Measurements from ENCODE around the gene WDR33. TPM values are rescaled to one million over a fixed set of nuclear protein-coding genes. Genes with fewer than 3 reads are reported as not detected.

WDR33 gene
- total and polyA plus RNA-seq, 2 of the 13 experiments (the other 11 are each of a cell fraction or from before 2014, with no cell fraction given), result 54.9 to 78.2 TPM

DNA sequence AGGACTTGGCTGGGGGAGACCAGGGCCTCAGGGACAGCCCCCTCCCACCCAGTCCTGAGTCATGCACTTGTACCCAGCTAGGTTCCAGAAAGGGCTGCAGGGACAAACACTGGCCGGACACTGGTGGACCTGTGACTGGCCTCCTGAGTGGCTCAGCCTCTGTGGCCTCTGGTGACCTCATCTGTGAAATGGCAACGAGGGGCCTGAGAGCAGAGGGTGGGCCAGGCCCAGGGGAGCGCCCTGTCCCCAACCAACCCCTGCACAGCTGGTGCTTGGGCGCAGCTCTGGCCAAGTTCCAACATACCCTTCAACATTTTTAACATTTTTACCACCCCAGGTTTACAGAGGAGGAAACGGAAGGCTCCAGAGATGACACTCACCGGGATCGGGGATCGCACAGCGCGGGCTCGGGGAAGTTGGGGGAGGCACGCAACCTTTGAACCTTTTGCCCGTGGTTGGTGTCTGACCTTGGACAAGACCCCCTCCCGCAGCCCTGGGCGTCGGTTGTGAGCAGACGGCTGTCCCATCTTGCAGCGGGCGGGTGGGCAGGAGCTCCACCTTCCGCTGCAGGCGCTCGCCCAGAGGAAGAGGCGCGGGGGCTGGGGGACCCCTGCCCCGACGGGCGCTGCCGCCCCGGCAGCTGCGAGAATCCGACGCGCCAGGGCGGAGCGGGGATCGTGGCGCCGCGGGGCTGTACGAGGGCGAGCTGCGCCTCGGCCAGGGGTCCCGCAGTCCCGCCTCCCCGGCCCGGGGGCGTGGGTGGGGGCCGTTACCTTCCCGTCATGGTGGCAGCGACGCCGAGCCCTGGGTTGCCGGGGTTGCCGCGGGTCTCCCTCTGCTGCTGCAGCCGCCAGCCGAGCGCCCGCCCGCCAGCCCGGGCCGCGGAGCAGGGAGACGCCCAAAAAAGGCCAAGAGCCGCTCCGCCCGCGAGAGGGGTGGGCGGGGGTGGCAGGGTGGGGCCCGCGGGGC is 136.4 kb downstream of the WDR33 start (continued):
- no peak for TF ChIP-seq HIC2 (CRISPR knock-in tag; IDR thresholded peaks at IDR 0.05; ENCODE audit: low read depth)
- no peak for TF ChIP-seq ZNF605 (CRISPR knock-in tag; IDR thresholded peaks at IDR 0.05)
- TF ChIP-seq, protein P1, sequence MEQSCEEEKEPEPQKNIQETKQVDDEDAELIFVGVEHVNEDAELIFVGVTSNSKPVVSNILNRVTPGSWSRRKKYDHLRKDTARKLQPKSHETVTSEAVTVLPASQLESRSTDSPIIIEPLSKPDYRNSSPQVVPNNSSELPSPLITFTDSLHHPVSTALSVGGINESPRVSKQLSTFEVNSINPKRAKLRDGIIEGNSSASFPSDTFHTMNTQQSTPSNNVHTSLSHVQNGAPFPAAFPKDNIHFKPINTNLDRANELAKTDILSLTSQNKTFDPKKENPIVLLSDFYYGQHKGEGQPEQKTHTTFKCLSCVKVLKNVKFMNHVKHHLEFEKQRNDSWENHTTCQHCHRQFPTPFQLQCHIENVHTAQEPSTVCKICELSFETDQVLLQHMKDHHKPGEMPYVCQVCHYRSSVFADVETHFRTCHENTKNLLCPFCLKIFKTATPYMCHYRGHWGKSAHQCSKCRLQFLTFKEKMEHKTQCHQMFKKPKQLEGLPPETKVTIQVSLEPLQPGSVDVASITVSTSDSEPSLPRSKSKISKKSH (CRISPR knock-in tag; IDR thresholded peaks at IDR 0.05; ENCODE audit: borderline replicate concordance), result no peak
- TF ChIP-seq MAF1 (CRISPR knock-in tag; IDR thresholded peaks at IDR 0.05; ENCODE audit: borderline replicate concordance), result no peak
- TF ChIP-seq, protein P2, sequence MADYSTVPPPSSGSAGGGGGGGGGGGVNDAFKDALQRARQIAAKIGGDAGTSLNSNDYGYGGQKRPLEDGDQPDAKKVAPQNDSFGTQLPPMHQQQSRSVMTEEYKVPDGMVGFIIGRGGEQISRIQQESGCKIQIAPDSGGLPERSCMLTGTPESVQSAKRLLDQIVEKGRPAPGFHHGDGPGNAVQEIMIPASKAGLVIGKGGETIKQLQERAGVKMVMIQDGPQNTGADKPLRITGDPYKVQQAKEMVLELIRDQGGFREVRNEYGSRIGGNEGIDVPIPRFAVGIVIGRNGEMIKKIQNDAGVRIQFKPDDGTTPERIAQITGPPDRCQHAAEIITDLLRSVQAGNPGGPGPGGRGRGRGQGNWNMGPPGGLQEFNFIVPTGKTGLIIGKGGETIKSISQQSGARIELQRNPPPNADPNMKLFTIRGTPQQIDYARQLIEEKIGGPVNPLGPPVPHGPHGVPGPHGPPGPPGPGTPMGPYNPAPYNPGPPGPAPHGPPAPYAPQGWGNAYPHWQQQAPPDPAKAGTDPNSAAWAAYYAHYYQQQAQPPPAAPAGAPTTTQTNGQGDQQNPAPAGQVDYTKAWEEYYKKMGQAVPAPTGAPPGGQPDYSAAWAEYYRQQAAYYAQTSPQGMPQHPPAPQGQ (CRISPR knock-in tag; IDR thresholded peaks at IDR 0.05; ENCODE audit: borderline replicate concordance), result no peak
- no peak for TF ChIP-seq SMAD3 (CRISPR knock-in tag; IDR thresholded peaks at IDR 0.05)
- no peak for TF ChIP-seq ZSCAN5A (CRISPR knock-in tag; IDR thresholded peaks at IDR 0.05; ENCODE audit: borderline replicate concordance)
- TF ChIP-seq SNRNP70 (IDR thresholded peaks at IDR 0.05; ENCODE audit: low read depth, low read length), result no peak
- TF ChIP-seq, protein P3, sequence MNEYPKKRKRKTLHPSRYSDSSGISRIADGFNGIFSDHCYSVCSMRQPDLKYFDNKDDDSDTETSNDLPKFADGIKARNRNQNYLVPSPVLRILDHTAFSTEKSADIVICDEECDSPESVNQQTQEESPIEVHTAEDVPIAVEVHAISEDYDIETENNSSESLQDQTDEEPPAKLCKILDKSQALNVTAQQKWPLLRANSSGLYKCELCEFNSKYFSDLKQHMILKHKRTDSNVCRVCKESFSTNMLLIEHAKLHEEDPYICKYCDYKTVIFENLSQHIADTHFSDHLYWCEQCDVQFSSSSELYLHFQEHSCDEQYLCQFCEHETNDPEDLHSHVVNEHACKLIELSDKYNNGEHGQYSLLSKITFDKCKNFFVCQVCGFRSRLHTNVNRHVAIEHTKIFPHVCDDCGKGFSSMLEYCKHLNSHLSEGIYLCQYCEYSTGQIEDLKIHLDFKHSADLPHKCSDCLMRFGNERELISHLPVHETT (CRISPR knock-in tag; conservative IDR thresholded peaks at IDR 0.05), result no peak
- TF ChIP-seq BRD4 (CRISPR knock-in tag; IDR thresholded peaks at IDR 0.05), result no peak
- peak; percentile 2; the same call in 1 of the 2 replicates for TF ChIP-seq MYC (CRISPR knock-in tag; IDR thresholded peaks at IDR 0.05; ENCODE audit: borderline replicate concordance)
- no peak for TF ChIP-seq ZNF512 (CRISPR knock-in tag; IDR thresholded peaks at IDR 0.05)
- TF ChIP-seq ZNF7 (CRISPR knock-in tag; IDR thresholded peaks at IDR 0.05), result no peak
- no peak for TF ChIP-seq CENPX (CRISPR knock-in tag; IDR thresholded peaks at IDR 0.05)
- TF ChIP-seq PAX8 (CRISPR knock-in tag; IDR thresholded peaks at IDR 0.05; ENCODE audit: borderline replicate concordance), result peak; percentile 32; the same call in 1 of the 2 replicates
- no peak for TF ChIP-seq TOE1 (CRISPR knock-in tag; IDR thresholded peaks at IDR 0.05)
- no peak for TF ChIP-seq ZNF546 (CRISPR knock-in tag; conservative IDR thresholded peaks at IDR 0.05)
- no peak for TF ChIP-seq GATA4 (IDR thresholded peaks at IDR 0.05; ENCODE audit: borderline replicate concordance, low read depth)
